ENCODE measurements around the gene C2orf42. TPM values are rescaled to one million over a fixed set of nuclear protein-coding genes. Genes with fewer than 3 reads are reported as not detected.
"Not testable (repeated sequence)": the region's sequence is repeated elsewhere in the genome, so short reads cannot be mapped to it uniquely, and the experiment has no call there.

The C2orf42 gene
- total RNA-seq, 4 donors from 2014 or later, result 10.3 to 18.7 (median 14.0) TPM

GRCh38 chr2:70104231-70105111, 86.3 kb downstream of the C2orf42 start:
- DNase-seq, result peak in 2 of 3 donors; percentile 73 to 78
- peak overlapping the region; percentile 32 to 73 (median 68) for H3K27ac ChIP-seq
- H3K36me3 ChIP-seq, result no peaks in the 10 kb centered on the region
- H3K4me1 ChIP-seq, result peaks cover 0 to 17% (median 13%) of the 10 kb centered on the region in 4 donors
- TF ChIP-seq, protein P1, sequence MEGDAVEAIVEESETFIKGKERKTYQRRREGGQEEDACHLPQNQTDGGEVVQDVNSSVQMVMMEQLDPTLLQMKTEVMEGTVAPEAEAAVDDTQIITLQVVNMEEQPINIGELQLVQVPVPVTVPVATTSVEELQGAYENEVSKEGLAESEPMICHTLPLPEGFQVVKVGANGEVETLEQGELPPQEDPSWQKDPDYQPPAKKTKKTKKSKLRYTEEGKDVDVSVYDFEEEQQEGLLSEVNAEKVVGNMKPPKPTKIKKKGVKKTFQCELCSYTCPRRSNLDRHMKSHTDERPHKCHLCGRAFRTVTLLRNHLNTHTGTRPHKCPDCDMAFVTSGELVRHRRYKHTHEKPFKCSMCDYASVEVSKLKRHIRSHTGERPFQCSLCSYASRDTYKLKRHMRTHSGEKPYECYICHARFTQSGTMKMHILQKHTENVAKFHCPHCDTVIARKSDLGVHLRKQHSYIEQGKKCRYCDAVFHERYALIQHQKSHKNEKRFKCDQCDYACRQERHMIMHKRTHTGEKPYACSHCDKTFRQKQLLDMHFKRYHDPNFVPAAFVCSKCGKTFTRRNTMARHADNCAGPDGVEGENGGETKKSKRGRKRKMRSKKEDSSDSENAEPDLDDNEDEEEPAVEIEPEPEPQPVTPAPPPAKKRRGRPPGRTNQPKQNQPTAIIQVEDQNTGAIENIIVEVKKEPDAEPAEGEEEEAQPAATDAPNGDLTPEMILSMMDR (IDR thresholded peaks at IDR 0.05), result no peak
- no peak for TF ChIP-seq POLR2A (IDR thresholded peaks at IDR 0.05)
- H3K4me3 ChIP-seq, result peak overlapping the region in 1 of 4 donors; percentile 11
- H3K9me3 ChIP-seq, result no peaks in the 10 kb centered on the region
- no peaks in the 10 kb centered on the region for H3K27me3 ChIP-seq

DNA sequence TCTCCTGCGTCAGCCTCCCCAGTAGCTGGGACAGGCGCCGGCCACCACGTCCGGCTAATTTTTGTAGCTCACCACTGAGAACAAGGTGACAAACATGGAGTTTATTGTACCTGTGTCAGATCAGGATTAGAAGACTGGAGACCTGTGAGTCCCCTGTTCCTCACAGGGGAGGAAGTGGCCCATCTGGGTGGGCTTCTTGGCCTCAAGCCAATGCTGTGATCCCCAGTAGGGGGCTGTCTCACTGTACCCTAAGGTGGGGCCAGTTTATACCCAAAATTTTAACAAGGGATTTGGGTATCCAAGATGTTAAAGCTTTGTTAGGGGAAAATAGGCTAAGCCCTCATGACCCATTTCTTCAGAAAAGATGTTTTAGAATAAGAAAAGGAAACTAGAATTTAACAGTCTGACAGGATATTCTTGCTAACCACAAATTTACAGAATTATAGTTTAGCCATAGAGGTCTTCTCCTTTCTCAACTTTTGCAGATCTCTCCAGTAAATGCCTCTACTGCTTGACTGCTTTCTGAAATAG, 87.2 kb downstream of the C2orf42 start:
- peaks cover 0 to 13% (median 9%) of the 10 kb centered on the region in 4 donors for H3K4me1 ChIP-seq
- H3K36me3 ChIP-seq, result no peaks in the 10 kb centered on the region
- peak overlapping the region; percentile 32 to 73 (median 68) for H3K27ac ChIP-seq
- no peak for TF ChIP-seq POLR2A (IDR thresholded peaks at IDR 0.05)
- TF ChIP-seq, protein P1 (IDR thresholded peaks at IDR 0.05), result no peak
- no peaks in the 10 kb centered on the region for H3K9me3 ChIP-seq
- H3K4me3 ChIP-seq, result peak overlapping the region in 1 of 4 donors; percentile 11
- no peaks in the 10 kb centered on the region for H3K27me3 ChIP-seq
- peak in 2 of 3 donors; percentile 44 to 68 for DNase-seq

DNA sequence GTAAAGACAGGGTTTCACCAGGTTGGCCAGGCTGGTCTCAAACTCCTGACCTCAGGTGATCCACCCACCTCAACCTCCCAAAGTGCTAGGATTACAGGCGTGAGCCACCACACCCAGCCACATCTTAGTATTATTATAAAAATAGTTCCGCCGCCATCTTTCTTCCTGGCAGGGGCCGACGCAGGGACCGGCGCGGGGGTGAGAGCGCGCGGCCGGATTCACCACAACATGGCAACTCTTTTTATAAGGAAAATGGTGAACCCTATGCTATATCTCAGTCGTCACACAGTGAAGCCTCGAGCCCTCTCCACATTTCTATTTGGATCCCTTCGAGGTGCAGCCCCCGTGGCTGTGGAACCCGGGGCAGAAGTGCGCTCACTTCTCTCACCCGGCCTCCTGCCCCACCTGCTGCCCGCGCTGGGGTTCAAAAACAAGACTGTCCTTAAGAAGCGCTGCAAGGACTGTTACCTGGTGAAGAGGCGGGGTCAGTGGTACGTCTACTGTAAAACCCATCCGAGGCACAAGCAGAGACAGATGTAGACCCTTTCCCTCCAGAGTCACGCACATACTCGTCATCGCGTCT, 88.4 kb downstream of the C2orf42 start:
- H3K4me3 ChIP-seq, H3K4me1 ChIP-seq, H3K9me3 ChIP-seq, H3K36me3 ChIP-seq, H3K27me3 ChIP-seq, H3K27ac ChIP-seq: not testable (repeated sequence)
- peak in 1 of 3 donors; percentile 46 for DNase-seq

GRCh38 chr2:70101686-70102085, 89.1 kb downstream of the C2orf42 start:
- H3K4me3 ChIP-seq, H3K27me3 ChIP-seq, H3K4me1 ChIP-seq, H3K27ac ChIP-seq, H3K9me3 ChIP-seq, H3K36me3 ChIP-seq: not testable (repeated sequence)
- peak in 2 of 3 donors; percentile 13 to 24 for DNase-seq

DNA sequence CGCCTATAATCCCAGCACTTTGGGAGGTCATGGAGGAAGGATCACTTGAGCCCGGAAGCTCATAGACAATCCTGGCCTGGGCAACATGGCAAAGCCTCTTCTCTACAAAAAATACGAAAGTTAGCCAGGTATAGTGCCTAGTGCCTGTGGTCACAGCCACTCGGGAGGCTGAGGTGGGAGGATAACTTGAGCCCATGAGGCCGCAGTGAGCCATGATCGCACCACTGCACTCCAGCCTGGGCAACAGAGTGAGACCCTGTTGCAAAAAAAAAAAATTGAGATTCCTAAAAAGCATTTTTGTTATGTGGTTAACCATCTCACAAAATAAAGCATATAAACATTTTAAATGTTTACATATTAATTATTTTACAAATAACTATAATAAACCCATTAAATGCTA, 89.6 kb downstream of the C2orf42 start:
- no peaks in the 10 kb centered on the region for H3K36me3 ChIP-seq
- TF ChIP-seq, protein P1 (IDR thresholded peaks at IDR 0.05), result no peak
- TF ChIP-seq POLR2A (IDR thresholded peaks at IDR 0.05), result no peak
- no peak overlapping the region for H3K4me3 ChIP-seq
- no peaks in the 10 kb centered on the region for H3K4me1 ChIP-seq
- no peak for DNase-seq
- H3K27me3 ChIP-seq, result no peaks in the 10 kb centered on the region
- no peaks in the 10 kb centered on the region for H3K9me3 ChIP-seq
- no peak overlapping the region for H3K27ac ChIP-seq

Other genes starting within 250 kb of the C2orf42 start
- 1 to 10 TPM; 1.6 to 4.1 (median 2.9) TPM for gene ASPRV1, start 229.4 kb downstream of the C2orf42 start, total RNA-seq
- 100 to 1,000 TPM; 129 to 152 (median 134) TPM for gene PCBP1, start 103.5 kb downstream of the C2orf42 start, total RNA-seq
- gene TIA1, start 57.6 kb upstream of the C2orf42 start, total RNA-seq, result 100 to 1,000 TPM; 132 to 229 (median 175) TPM
- gene PCYOX1, start 67.1 kb upstream of the C2orf42 start, total RNA-seq, result 10 to 100 TPM in 3 of 4 donors, 1 to 10 TPM in 1; 5.8 to 41.3 (median 33.3) TPM
- 100 to 1,000 TPM in 1 of 4 donors, 10 to 100 TPM in 3; 36.1 to 135 (median 57.8) TPM for gene SNRPG, start 102.7 kb upstream of the C2orf42 start, total RNA-seq
- gene FAM136A, start 111.0 kb upstream of the C2orf42 start, total RNA-seq, result 10 to 100 TPM; 34.5 to 39.9 (median 38.9) TPM